OCI-LY3 (cell line): ENCODE data around the gene NUP93.

Experiments used
- EZH2phosphoT487 ChIP-seq: fragments of 200-600 bp; shearing (Covaris generic); IDR thresholded peaks from 2 replicates; pipeline ENCODE4 v1.6.1; 2018; ENCODE audit warnings: antibody characterized with exemption, mixed run types, low read depth
- TF ChIP-seq, protein P1 (sequence below): fragments of 200-600, 300-600 bp; sonication (generic); IDR thresholded peaks from 2 replicates; pipeline ENCODE4 v1.5.1; 2014; ENCODE audit warnings: antibody characterized with exemption, low read length, low read depth

DNA sequence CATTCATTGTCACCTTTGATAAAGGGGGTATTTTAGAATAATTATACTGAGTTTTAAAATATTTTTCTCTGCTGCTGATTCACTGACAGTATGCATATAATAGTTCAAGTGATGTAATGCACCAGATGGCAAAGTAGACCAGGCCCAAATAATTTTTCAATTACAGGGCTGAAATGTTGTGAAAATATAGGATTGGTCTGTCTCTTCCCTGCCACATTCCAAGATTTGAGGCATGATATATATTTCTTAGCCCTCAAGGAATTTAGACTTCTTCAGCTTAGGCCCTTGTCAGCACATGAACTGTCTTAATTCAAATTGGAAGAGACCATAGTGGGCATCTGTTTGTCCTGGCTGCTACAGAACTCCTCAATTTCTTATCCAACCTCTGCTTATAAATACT, 95.9 kb downstream of the NUP93 start:
- TF ChIP-seq, protein P1, sequence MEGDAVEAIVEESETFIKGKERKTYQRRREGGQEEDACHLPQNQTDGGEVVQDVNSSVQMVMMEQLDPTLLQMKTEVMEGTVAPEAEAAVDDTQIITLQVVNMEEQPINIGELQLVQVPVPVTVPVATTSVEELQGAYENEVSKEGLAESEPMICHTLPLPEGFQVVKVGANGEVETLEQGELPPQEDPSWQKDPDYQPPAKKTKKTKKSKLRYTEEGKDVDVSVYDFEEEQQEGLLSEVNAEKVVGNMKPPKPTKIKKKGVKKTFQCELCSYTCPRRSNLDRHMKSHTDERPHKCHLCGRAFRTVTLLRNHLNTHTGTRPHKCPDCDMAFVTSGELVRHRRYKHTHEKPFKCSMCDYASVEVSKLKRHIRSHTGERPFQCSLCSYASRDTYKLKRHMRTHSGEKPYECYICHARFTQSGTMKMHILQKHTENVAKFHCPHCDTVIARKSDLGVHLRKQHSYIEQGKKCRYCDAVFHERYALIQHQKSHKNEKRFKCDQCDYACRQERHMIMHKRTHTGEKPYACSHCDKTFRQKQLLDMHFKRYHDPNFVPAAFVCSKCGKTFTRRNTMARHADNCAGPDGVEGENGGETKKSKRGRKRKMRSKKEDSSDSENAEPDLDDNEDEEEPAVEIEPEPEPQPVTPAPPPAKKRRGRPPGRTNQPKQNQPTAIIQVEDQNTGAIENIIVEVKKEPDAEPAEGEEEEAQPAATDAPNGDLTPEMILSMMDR: no peak
- no peak for TF ChIP-seq EZH2phosphoT487
